Cerebellar nuclear complex (tissue), 1 donor: ENCODE results near the gene NUPR1.
"Not testable (repeated sequence)": the region's sequence is repeated elsewhere in the genome, so short reads cannot be mapped to it uniquely, and the experiment has no call there.

Source experiments
- DNase-seq, 2 experiments: peaks; one replicate each; lab custom pipeline; 2025; lab: John Stamatoyannopoulos, UW

NUPR1 gene

GRCh38 chr16:28554634-28555423, 16.1 kb upstream of the NUPR1 start:
- DNase-seq = no peak

- peak in 1 of 2 experiments; percentile 59 for DNase-seq
Measured at GRCh38 chr16:28553776-28554633, 15.2 kb upstream of the NUPR1 start, which contains the start of gene SGF29. SGF29 (plus strand) TSS chr16:28553920; CDS start chr16:28581070, 27,150 bp downstream.

GRCh38 chr16:28549301-28549899, 10.6 kb upstream of the NUPR1 start:
- no peak for DNase-seq

GRCh38 chr16:28548306-28548802, 9.6 kb upstream of the NUPR1 start:
- DNase-seq = no peak

- no peak for DNase-seq
Measured at GRCh38 chr16:28546626-28547025, 7.9 kb upstream of the NUPR1 start.

- DNase-seq = not testable (repeated sequence)
Measured at GRCh38 chr16:28545964-28546363, 7.2 kb upstream of the NUPR1 start.

- no peak for DNase-seq
Measured at GRCh38 chr16:28544998-28545397, 6.2 kb upstream of the NUPR1 start.

GRCh38 chr16:28543072-28543471, 4.3 kb upstream of the NUPR1 start:
- DNase-seq = no peak

- no peak for DNase-seq
Measured at GRCh38 chr16:28542646-28543045, 3.9 kb upstream of the NUPR1 start.

- no peak for DNase-seq
Measured at GRCh38 chr16:28540346-28540745, 1.6 kb upstream of the NUPR1 start.

- no peak for DNase-seq
Measured at GRCh38 chr16:28537964-28538732, 626 bp downstream of the NUPR1 start.

GRCh38 chr16:28537076-28537475, 1.7 kb downstream of the NUPR1 start:
- no peak for DNase-seq

GRCh38 chr16:28534542-28535373, 4.0 kb downstream of the NUPR1 start:
- no peak for DNase-seq

- no peak for DNase-seq
Measured at GRCh38 chr16:28532940-28533647, 5.7 kb downstream of the NUPR1 start.

GRCh38 chr16:28531777-28532744, 6.7 kb downstream of the NUPR1 start:
- DNase-seq = no peak

GRCh38 chr16:28529124-28529523, 9.7 kb downstream of the NUPR1 start:
- DNase-seq = no peak

GRCh38 chr16:28528463-28528867, 10.3 kb downstream of the NUPR1 start:
- DNase-seq = no peak

GRCh38 chr16:28527985-28528384, 10.8 kb downstream of the NUPR1 start:
- DNase-seq = no peak
